Measurements from ENCODE around the gene STK32B. TPM values are rescaled to one million over a fixed set of nuclear protein-coding genes. Genes with fewer than 3 reads are reported as not detected.

The STK32B gene
- polyA plus RNA-seq, 2 of the 4 experiments (the other 2 are of a cell fraction), result 7.6 to 12.1 TPM

GRCh38 chr4:5157791-5158770 is 106.8 kb downstream of the STK32B start:
- Histone ChIP-seq H3K4me3 (no peak overlapping the region), H3K4me2 (peak overlapping the region; percentile 62), H3K27ac (peak overlapping the region in 1 of 2 experiments; percentile 48; a peak in 3 of 6 replicates), H3K4me1 (peaks cover 19% of the 10 kb centered on the region), H3K9me3 (no peaks in the 10 kb centered on the region)
- TF ChIP-seq MAX (IDR thresholded peaks at IDR 0.05) (0 out of 2 replicates have a peak, but pooled peaks have one; percentile 35), BCL3 (IDR thresholded peaks at IDR 0.05) (no peak), JUN (IDR thresholded peaks at IDR 0.05) (no peak), GATA3 (IDR thresholded peaks at IDR 0.05; ENCODE audit: borderline replicate concordance) (peak; percentile 44), HOXA7 (CRISPR knock-in tag; IDR thresholded peaks at IDR 0.05) (no peak), EHF (CRISPR knock-in tag; IDR thresholded peaks at IDR 0.05) (no peak), HOXB13 (CRISPR knock-in tag; IDR thresholded peaks at IDR 0.05; ENCODE audit: low read depth) (no peak), JUNB (IDR thresholded peaks at IDR 0.05) (no peak), CTCF (IDR thresholded peaks at IDR 0.05) (no peak)
- peak; percentile 66 to 89; a peak in 5 of 6 replicates for ATAC-seq
- WGBS (ENCODE audit: missing lambda C conversion rate), result 21% methylated on average over 17 of the region's 17 CpGs
- CTCF ChIA-PET, result interaction anchor here (1.0 kb wide), 1 partner anchor 242 kb away, joined by 3 read pairs; no protein-coding TSS in a partner anchor
- peak; percentile 13 to 80 for DNase-seq (ENCODE audit: low read depth in 1 of 2, low spot score in 1 of 2)
- FAIRE-seq, result no peak
- POLR2A ChIA-PET, result no interaction called here

GRCh38 chr4:5158825-5159224 is 107.5 kb downstream of the STK32B start:
- Histone ChIP-seq H3K9me3 (no peaks in the 10 kb centered on the region), H3K4me2 (peak overlapping the region; percentile 62), H3K27ac (peak overlapping the region in 1 of 2 experiments; percentile 48; a peak in 3 of 6 replicates), H3K4me3 (no peak overlapping the region), H3K4me1 (peaks cover 19% of the 10 kb centered on the region)
- DNase-seq (ENCODE audit: low read depth in 1 of 2, low spot score in 1 of 2) (peak in 1 of 2 experiments; percentile 10), FAIRE-seq (no peak), ATAC-seq (no peak; a peak in 2 of 6 replicates)
- WGBS (ENCODE audit: missing lambda C conversion rate), result 89% methylated on average over 6 of the region's 6 CpGs
- TF ChIP-seq ZNF302 (CRISPR knock-in tag; IDR thresholded peaks at IDR 0.05), result no peak
- TF ChIP-seq JUN (IDR thresholded peaks at IDR 0.05), result no peak
- no peak for TF ChIP-seq POLR2AphosphoS2 (conservative IDR thresholded peaks at IDR 0.05; ENCODE audit: low read length)
- no peak for TF ChIP-seq HEYL (CRISPR knock-in tag; IDR thresholded peaks at IDR 0.05)
- TF ChIP-seq PHF8 (IDR thresholded peaks at IDR 0.05; ENCODE audit: borderline replicate concordance, low read depth), result no peak
- TF ChIP-seq NPAS2 (CRISPR knock-in tag; IDR thresholded peaks at IDR 0.05; ENCODE audit: borderline replicate concordance), result no peak
- no peak for TF ChIP-seq CBX8 (IDR thresholded peaks at IDR 0.05)
- TF ChIP-seq KDM5A (IDR thresholded peaks at IDR 0.05), result no peak
- no peak for TF ChIP-seq JUNB (IDR thresholded peaks at IDR 0.05)
- no peak for TF ChIP-seq RAD21 (conservative IDR thresholded peaks at IDR 0.05 in 1 of 2, IDR thresholded peaks at IDR 0.05 in 1 of 2)
- TF ChIP-seq ZSCAN20 (CRISPR knock-in tag; IDR thresholded peaks at IDR 0.05), result no peak
- TF ChIP-seq CHD4 (IDR thresholded peaks at IDR 0.05; ENCODE audit: borderline replicate concordance), result no peak
- no peak for TF ChIP-seq PBX3 (IDR thresholded peaks at IDR 0.05)
- no peak for TF ChIP-seq ATOH8 (CRISPR knock-in tag; IDR thresholded peaks at IDR 0.05; ENCODE audit: low read depth)
- no peak for TF ChIP-seq TFCP2L1 (CRISPR knock-in tag; IDR thresholded peaks at IDR 0.05)
- no peak for TF ChIP-seq ZFP36 (IDR thresholded peaks at IDR 0.05; ENCODE audit: borderline replicate concordance, partially characterized antibody)
- no peak for TF ChIP-seq GATA3 (IDR thresholded peaks at IDR 0.05; ENCODE audit: borderline replicate concordance)
- no peak for TF ChIP-seq NR3C1 (IDR thresholded peaks at IDR 0.05)
- no peak for TF ChIP-seq FOSB (CRISPR knock-in tag; IDR thresholded peaks at IDR 0.05)
- CTCF ChIA-PET, result no interaction called here
- POLR2A ChIA-PET, result no interaction called here

All from A549 (cell line).